Amygdala (tissue), 56 donors: ENCODE measurements around the gene BMP8B.
"Not testable (repeated sequence)": the region's sequence is repeated elsewhere in the genome, so short reads cannot be mapped to it uniquely, and the experiment has no call there.

Source experiments
- DNase-seq, 56 donors: peaks; one replicate each; lab custom pipeline; 2025; lab: John Stamatoyannopoulos, UW

Gene BMP8B, protein sequence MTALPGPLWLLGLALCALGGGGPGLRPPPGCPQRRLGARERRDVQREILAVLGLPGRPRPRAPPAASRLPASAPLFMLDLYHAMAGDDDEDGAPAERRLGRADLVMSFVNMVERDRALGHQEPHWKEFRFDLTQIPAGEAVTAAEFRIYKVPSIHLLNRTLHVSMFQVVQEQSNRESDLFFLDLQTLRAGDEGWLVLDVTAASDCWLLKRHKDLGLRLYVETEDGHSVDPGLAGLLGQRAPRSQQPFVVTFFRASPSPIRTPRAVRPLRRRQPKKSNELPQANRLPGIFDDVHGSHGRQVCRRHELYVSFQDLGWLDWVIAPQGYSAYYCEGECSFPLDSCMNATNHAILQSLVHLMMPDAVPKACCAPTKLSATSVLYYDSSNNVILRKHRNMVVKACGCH

GRCh38 chr1:39788758-39789570 lies at the start of gene BMP8B:
Gene BMP8B (minus strand): TSS chr1:39788865. CDS start chr1:39788485, 380 bp downstream.
- peak in 42 of 56 donors; percentile 4 to 72 (median 40) for DNase-seq

GRCh38 chr1:39836595-39837110 lies 48.0 kb upstream of the BMP8B start:
- no peak for DNase-seq

GRCh38 chr1:39835935-39836594 lies 47.4 kb upstream of the BMP8B start:
- no peak for DNase-seq

GRCh38 chr1:39835110-39835509 lies 46.4 kb upstream of the BMP8B start:
- DNase-seq: no peak

DNA sequence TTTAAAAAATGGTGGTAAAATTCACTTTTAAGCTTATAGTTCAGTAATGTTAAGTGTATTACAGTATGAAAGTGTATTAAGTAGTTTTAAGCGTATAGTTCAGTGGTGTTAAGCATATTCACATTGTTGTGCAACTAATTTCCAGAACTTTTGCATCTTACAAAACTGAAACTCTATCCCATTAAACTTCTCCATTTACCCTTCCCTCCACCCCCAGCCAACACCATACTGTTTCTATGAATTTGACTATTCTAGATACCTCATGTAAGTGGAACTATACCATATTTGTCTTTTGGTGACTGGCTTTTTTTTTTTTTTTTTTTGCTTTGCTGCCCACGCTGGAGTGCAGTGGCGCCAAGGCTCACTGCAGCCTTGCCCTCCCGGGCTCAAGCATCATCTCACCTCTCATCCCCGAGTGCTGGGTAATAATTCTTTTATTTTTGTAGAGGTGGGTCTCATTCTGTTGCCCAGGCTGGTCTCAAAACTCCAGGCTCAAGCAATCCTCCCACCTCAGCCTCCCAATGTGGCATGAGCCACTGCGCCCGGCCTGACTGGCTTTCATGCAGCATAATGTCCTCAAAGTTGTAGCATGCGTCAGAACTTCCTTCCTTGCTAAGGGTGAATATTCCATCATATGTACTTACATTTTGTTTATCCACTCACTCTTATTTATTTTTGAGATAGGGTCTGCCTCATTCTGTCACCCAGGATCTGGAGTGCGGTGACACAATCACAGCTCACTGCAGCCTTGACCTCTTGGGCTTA lies 45.1 kb upstream of the BMP8B start:
- DNase-seq: no peak

- DNase-seq: no peak
These were observed 44.5 kb upstream of the BMP8B start for GRCh38 chr1:39833121-39833520.

- no peak for DNase-seq
These were observed 43.6 kb upstream of the BMP8B start for GRCh38 chr1:39832294-39832693.

GRCh38 chr1:39829791-39830533 lies 41.3 kb upstream of the BMP8B start:
- DNase-seq: no peak

- no peak for DNase-seq
These were observed 40.1 kb upstream of the BMP8B start for GRCh38 chr1:39828734-39829133.

DNA sequence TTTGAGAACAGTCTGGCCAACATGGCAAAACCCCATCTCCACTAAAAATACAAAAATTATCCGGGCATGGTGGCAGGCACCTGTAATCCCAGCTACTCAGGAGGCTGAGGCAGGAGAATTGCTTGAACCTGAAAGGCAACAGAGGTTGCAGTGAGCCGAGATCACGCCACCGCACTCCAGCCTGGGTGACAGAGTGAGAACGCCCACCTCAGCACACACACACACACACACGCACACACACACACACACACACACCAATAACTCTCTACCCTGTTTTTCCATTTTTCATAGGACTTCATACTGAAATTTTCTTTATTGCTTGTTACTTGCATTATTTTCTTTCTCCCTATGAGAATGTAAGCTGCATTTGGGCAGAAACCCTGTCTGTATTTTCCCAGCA lies 39.6 kb upstream of the BMP8B start:
- not testable (repeated sequence) for DNase-seq

GRCh38 chr1:39827201-39827600 lies 38.5 kb upstream of the BMP8B start:
- no peak for DNase-seq

DNA sequence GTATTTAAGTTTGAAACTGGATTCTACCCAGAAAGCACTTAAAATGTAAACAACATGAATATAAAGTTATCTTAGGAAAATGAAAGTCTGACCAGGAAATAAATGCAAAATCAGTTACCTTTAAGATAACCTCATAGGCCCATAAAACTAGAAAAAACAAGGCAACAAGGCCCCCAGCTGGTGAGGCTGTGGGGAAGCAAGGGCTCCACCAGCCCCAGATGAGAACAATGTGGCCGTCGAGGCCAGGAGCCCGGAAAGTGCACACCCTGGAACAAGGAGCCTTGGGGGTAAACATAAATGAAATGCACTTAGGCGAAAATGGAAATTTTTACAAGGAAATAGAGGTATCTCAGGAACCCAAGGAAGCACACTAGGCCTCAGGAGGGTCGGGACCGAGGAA lies 37.9 kb upstream of the BMP8B start:
- DNase-seq: no peak

DNA sequence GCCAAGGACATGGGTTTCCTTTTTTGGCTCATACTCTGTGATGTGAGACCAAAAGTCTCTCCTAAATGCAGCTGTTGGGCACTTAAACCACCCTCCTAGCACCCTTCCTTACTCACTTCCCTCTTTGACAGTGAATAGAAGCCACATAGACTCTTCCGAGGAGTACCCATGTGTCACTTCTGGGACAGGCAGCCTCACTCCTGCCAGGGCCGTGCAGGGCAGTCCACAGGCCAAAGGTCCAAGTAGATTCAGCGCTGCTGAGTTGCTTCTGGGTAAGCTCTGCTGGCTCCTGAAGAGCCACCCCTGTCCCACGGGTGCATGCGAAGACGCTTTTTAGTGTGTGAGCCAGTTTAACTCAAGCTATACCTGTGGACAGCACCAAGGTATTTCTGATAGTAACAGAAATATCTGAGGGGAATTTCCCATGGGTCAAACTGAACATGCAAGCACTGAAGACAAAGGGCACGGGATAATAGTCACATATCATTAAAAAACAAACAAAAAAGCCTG lies 36.8 kb upstream of the BMP8B start:
- no peak for DNase-seq

GRCh38 chr1:39823450-39823849 lies 34.8 kb upstream of the BMP8B start:
- not testable (repeated sequence) for DNase-seq

- no peak for DNase-seq
These were observed 33.5 kb upstream of the BMP8B start for GRCh38 chr1:39822146-39822545.

- no peak for DNase-seq
These were observed 30.6 kb upstream of the BMP8B start for GRCh38 chr1:39819091-39819812.

DNA sequence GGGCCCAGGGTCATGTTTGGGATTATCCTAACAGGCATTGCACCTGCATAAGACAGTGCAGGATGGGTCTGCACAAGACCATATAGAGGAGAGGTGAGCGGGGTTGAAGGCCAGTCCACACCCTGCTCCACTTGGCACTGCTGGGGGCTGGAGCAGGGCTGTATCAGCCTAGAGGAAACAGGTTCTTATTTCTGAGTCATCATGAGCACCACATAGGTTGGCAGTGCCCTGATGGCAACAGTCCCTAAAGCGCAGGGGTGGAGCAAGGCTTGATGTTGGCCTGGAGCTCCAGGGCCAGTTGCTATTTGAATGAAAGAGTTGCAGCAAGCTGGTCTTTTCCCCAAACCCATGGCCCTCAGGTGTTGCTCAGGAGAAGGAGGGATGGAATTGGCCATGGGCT lies 29.8 kb upstream of the BMP8B start:
- no peak for DNase-seq

DNA sequence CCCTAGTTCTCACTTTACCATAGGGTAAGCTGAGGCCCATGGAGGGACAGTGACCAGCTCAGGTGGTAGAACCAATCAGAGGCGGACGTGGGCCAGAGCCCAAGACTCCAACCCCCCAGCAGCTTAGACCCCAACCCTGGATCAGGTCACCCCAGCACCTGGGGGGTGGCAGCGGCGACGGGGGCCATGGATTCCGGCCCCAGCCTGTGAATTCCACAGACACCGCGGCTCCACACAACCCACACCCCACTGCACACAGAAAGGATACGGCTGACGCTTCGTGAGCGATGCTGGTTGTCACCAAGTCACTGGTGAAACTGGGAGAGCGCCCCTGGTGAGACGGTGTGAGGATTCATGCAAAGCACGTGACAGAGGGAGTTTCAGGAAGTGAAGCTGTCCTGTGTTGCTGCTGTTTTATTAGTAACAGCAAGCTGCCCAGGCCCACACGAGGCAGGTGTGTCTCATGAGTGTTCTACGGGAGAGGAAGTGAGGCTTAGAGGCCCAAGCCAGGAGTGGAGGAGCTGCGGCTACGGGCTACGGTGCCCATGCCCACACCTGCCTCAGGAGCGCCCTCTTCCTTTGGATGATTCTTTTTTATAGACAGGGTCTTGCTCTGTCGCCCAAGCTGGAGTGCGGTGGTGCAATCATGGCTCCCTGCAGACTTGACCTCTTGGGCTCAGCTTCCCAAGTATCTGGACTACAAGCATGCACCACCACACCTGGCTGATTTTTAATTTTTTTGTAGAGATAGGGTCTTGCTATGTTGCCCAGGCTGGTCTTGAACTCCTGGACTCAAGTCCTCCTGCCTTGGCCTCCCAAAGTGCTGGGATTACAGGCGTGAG lies 28.6 kb upstream of the BMP8B start:
- DNase-seq: peak in 13 of 56 donors; percentile 2 to 33 (median 10)
